HepG2 (cell line): ENCODE measurements around the gene PTPN2. TPM values are rescaled to one million over a fixed set of nuclear protein-coding genes. Genes with fewer than 3 reads are reported as not detected.

Experiments
- ATF1 ChIP-seq: IDR thresholded peaks from 2 replicates; pipeline ENCODE4 v1.6.1; 2016; ENCODE audit warnings: mild to moderate bottlenecking, control low read depth
- CBFB ChIP-seq: sonication (generic); formaldehyde crosslinking; IDR thresholded peaks from 2 replicates; pipeline ENCODE4 v1.4.0; 2020; ENCODE audit warnings: missing genetic modification reagents
- HDAC6 ChIP-seq: fragments of 200-600 bp; sonication (generic); IDR thresholded peaks from 2 replicates; pipeline ENCODE4 v1.7.0; 2017; ENCODE audit warnings: mild to moderate bottlenecking, antibody characterized with exemption, low read length, low read depth
- JUN ChIP-seq: sonication (generic); formaldehyde crosslinking; IDR thresholded peaks from 2 replicates; pipeline ENCODE4 v1.4.0; 2020; ENCODE audit warnings: mild to moderate bottlenecking, missing genetic modification reagents
- KMT2B ChIP-seq: IDR thresholded peaks from 2 replicates; pipeline ENCODE4 v1.6.1; 2016; ENCODE audit warnings: missing genetic modification reagents, missing compliant biosample characterization
- MYC ChIP-seq: sonication (generic); formaldehyde crosslinking; IDR thresholded peaks from 2 replicates; pipeline ENCODE4 v1.9.0; 2021; ENCODE audit warnings: missing genetic modification reagents, borderline replicate concordance
- MYNN ChIP-seq: sonication (generic); formaldehyde crosslinking; IDR thresholded peaks from 2 replicates; pipeline ENCODE4 v1.4.0; 2020; ENCODE audit warnings: mild to moderate bottlenecking, low read depth, missing genetic modification reagents
- RORA ChIP-seq: sonication (generic); formaldehyde crosslinking; IDR thresholded peaks from 2 replicates; pipeline ENCODE4 v1.5.0; 2020; ENCODE audit warnings: mild to moderate bottlenecking, missing genetic modification reagents, moderate library complexity
- SMAD3 ChIP-seq: sonication (generic); formaldehyde crosslinking; IDR thresholded peaks from 2 replicates; pipeline ENCODE4 v1.4.0; 2020; ENCODE audit warnings: missing genetic modification reagents
- SSRP1 ChIP-seq: IDR thresholded peaks from 2 replicates; pipeline ENCODE4 v1.6.1; 2016; ENCODE audit warnings: control low read depth
- ZFP41 ChIP-seq: sonication (generic); formaldehyde crosslinking; IDR thresholded peaks from 2 replicates; pipeline ENCODE4 v1.4.0; 2020; ENCODE audit warnings: mild to moderate bottlenecking, missing genetic modification reagents, borderline replicate concordance
- ZFP62 ChIP-seq: sonication (generic); formaldehyde crosslinking; IDR thresholded peaks from 2 replicates; pipeline ENCODE4 v1.4.0; 2020; ENCODE audit warnings: missing genetic modification reagents
- ZNF253 ChIP-seq: sonication (generic); formaldehyde crosslinking; IDR thresholded peaks from 2 replicates; pipeline ENCODE4 v1.8.0; 2022; ENCODE audit warnings: mild to moderate bottlenecking, missing genetic modification reagents, borderline replicate concordance
- ZNF333 ChIP-seq: sonication (generic); formaldehyde crosslinking; IDR thresholded peaks from 2 replicates; pipeline ENCODE4 v1.4.0; 2020; ENCODE audit warnings: mild to moderate bottlenecking, missing genetic modification reagents, borderline replicate concordance
- ZNF337 ChIP-seq: sonication (generic); formaldehyde crosslinking; IDR thresholded peaks from 2 replicates; pipeline ENCODE4 v1.5.1; 2020; ENCODE audit warnings: missing genetic modification reagents, low read depth, mild to moderate bottlenecking, borderline replicate concordance
- ZNF441 ChIP-seq: sonication (generic); formaldehyde crosslinking; IDR thresholded peaks from 2 replicates; pipeline ENCODE4 v1.7.0; 2021; ENCODE audit warnings: missing genetic modification reagents, borderline replicate concordance
- ZNF674 ChIP-seq: sonication (generic); formaldehyde crosslinking; IDR thresholded peaks from 2 replicates; pipeline ENCODE4 v1.5.0; 2020; ENCODE audit warnings: low read depth, mild to moderate bottlenecking, missing genetic modification reagents
- ZSCAN30 ChIP-seq: sonication (generic); formaldehyde crosslinking; IDR thresholded peaks from 2 replicates; pipeline ENCODE4 v1.5.0; 2020; ENCODE audit warnings: mild to moderate bottlenecking, missing genetic modification reagents
- ZSCAN9 ChIP-seq: IDR thresholded peaks from 2 replicates; pipeline ENCODE4 v1.6.1; 2016; ENCODE audit warnings: borderline replicate concordance
- polyA plus RNA-seq, 8 experiments: library from polyadenylated mRNA; depleted of rRNA in 3 of 8; stranded (reverse) in 7 of 8; unstranded in 1 of 8; fragments of >200 nt; fragmentation: Illumina TruSeq in 4 of 8; extraction: Trizol in 4 of 8; gene quantifications; 2 replicates each; pipeline versions ENCODE4 v1.2.1 to v1.2.3, GENCODE V29; 2011 to 2016; ENCODE audit warnings: low read depth in 4 of 8, missing spikeins in 1 of 8, mixed read lengths in 1 of 8; ENCODE audit not compliant: insufficient read depth in 1 of 8
- total RNA-seq, 5 experiments: library from RNA; depleted of rRNA; stranded (reverse); fragments of >200 nt; fragmentation: Illumina TruSeq; extraction: Trizol; gene quantifications; 2 replicates each; pipeline ENCODE4 v1.2.3, GENCODE V29; 2016; ENCODE audit warnings: low read depth in 1 of 5
- TF ChIP-seq, protein P1 (sequence below): IDR thresholded peaks from 2 replicates; pipeline ENCODE4 v1.6.1; 2012; ENCODE audit warnings: low read depth, low read length, improper control_type of control experiment
- TF ChIP-seq, protein P2 (sequence below): IDR thresholded peaks from 2 replicates; pipeline ENCODE4 v1.6.1; 2016; ENCODE audit warnings: low read depth
- TF ChIP-seq, protein P3 (sequence below): sonication (generic); formaldehyde crosslinking; conservative IDR thresholded peaks from 2 replicates; pipeline ENCODE4 v1.4.0; 2020; ENCODE audit warnings: missing genetic modification reagents
- TF ChIP-seq, protein P4 (sequence below): sonication (generic); formaldehyde crosslinking; IDR thresholded peaks from 2 replicates; pipeline ENCODE4 v1.5.0; 2020; ENCODE audit warnings: missing genetic modification reagents, mild to moderate bottlenecking, borderline replicate concordance
- TF ChIP-seq, protein P5 (sequence below): sonication (generic); formaldehyde crosslinking; IDR thresholded peaks from 2 replicates; pipeline ENCODE4 v1.4.0; 2020; ENCODE audit warnings: low read depth, mild to moderate bottlenecking, missing genetic modification reagents

The PTPN2 gene
- total and polyA plus RNA-seq, 2 of the 13 experiments (the other 11 are each of a cell fraction or from before 2014, with no cell fraction given) = 24.9 to 41.5 TPM

DNA sequence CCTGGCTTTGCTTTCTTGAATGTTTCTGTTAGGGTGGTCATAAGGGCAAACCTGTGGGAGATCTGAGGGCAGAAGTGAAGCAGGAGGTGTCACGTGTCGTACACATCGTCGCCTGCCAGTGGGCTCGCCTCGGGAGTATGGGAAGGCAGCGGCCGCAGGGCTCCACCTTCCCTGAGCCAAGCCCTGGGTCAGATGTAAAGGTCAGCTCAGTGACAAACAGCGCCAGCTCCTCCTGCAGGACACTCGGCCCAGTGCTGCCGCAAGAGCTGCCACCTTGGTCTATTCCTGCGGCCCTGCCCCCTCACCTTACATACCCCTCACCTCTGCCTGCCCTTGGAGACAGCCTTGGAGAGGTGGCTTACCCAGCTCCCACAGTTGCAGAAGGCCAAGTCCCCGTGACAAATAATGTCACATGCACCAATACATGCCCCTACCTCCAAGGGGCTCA lies 117.0 kb downstream of the PTPN2 start (continued):
- TF ChIP-seq, protein P1, sequence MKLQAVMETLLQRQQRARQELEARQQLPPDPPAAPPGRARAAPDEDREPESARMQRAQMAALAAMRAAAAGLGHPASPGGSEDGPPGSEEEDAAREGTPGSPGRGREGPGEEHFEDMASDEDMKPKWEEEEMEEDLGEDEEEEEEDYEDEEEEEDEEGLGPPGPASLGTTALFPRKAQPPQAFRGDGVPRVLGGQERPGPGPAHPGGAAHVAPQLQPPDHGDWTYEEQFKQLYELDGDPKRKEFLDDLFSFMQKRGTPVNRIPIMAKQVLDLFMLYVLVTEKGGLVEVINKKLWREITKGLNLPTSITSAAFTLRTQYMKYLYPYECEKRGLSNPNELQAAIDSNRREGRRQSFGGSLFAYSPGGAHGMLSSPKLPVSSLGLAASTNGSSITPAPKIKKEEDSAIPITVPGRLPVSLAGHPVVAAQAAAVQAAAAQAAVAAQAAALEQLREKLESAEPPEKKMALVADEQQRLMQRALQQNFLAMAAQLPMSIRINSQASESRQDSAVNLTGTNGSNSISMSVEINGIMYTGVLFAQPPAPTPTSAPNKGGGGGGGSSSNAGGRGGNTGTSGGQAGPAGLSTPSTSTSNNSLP = no peak
- TF ChIP-seq MYC (CRISPR knock-in tag) = no peak
- no peak for TF ChIP-seq ATF1 (CRISPR knock-in tag)
- 0 out of 2 replicates have a peak, but pooled peaks have one; percentile 60 for TF ChIP-seq ZNF337
- TF ChIP-seq ZFP41 (CRISPR knock-in tag) = 0 out of 2 replicates have a peak, but pooled peaks have one; percentile 41
- TF ChIP-seq ZFP62 (CRISPR knock-in tag) = no peak
- TF ChIP-seq MYNN = no peak
- 0 out of 2 replicates have a peak, but pooled peaks have one; percentile 34 for TF ChIP-seq CBFB
- no peak for TF ChIP-seq KMT2B (CRISPR knock-in tag)
- TF ChIP-seq, protein P2, sequence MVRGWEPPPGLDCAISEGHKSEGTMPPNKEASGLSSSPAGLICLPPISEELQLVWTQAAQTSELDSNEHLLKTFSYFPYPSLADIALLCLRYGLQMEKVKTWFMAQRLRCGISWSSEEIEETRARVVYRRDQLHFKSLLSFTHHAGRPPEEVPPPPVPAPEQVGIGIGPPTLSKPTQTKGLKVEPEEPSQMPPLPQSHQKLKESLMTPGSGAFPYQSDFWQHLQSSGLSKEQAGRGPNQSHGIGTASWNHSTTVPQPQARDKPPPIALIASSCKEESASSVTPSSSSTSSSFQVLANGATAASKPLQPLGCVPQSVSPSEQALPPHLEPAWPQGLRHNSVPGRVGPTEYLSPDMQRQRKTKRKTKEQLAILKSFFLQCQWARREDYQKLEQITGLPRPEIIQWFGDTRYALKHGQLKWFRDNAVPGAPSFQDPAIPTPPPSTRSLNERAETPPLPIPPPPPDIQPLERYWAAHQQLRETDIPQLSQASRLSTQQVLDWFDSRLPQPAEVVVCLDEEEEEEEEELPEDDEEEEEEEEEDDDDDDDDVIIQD (CRISPR knock-in tag) = peak; percentile 66
- TF ChIP-seq RORA (CRISPR knock-in tag) = no peak
- TF ChIP-seq HDAC6 = no peak
- no peak for TF ChIP-seq ZNF333 (CRISPR knock-in tag)
- TF ChIP-seq ZSCAN9 (CRISPR knock-in tag) = no peak
- TF ChIP-seq SSRP1 (CRISPR knock-in tag) = no peak
- peak; percentile 44; the same call in 1 of the 2 replicates for TF ChIP-seq ZNF441 (CRISPR knock-in tag)
- TF ChIP-seq, protein P3, sequence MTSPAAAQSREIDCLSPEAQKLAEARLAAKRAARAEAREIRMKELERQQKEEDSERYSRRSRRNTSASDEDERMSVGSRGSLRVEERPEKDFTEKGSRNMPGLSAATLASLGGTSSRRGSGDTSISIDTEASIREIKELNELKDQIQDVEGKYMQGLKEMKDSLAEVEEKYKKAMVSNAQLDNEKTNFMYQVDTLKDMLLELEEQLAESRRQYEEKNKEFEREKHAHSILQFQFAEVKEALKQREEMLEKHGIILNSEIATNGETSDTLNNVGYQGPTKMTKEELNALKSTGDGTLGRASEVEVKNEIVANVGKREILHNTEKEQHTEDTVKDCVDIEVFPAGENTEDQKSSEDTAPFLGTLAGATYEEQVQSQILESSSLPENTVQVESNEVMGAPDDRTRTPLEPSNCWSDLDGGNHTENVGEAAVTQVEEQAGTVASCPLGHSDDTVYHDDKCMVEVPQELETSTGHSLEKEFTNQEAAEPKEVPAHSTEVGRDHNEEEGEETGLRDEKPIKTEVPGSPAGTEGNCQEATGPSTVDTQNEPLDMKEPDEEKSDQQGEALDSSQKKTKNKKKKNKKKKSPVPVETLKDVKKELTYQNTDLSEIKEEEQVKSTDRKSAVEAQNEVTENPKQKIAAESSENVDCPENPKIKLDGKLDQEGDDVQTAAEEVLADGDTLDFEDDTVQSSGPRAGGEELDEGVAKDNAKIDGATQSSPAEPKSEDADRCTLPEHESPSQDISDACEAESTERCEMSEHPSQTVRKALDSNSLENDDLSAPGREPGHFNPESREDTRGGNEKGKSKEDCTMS (CRISPR knock-in tag) = no peak
- no peak for TF ChIP-seq ZNF253 (CRISPR knock-in tag)
- TF ChIP-seq ZNF674 (CRISPR knock-in tag) = no peak
- TF ChIP-seq, protein P4, sequence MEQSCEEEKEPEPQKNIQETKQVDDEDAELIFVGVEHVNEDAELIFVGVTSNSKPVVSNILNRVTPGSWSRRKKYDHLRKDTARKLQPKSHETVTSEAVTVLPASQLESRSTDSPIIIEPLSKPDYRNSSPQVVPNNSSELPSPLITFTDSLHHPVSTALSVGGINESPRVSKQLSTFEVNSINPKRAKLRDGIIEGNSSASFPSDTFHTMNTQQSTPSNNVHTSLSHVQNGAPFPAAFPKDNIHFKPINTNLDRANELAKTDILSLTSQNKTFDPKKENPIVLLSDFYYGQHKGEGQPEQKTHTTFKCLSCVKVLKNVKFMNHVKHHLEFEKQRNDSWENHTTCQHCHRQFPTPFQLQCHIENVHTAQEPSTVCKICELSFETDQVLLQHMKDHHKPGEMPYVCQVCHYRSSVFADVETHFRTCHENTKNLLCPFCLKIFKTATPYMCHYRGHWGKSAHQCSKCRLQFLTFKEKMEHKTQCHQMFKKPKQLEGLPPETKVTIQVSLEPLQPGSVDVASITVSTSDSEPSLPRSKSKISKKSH = no peak
- TF ChIP-seq JUN (CRISPR knock-in tag) = no peak
- no peak for TF ChIP-seq SMAD3
- TF ChIP-seq, protein P5, sequence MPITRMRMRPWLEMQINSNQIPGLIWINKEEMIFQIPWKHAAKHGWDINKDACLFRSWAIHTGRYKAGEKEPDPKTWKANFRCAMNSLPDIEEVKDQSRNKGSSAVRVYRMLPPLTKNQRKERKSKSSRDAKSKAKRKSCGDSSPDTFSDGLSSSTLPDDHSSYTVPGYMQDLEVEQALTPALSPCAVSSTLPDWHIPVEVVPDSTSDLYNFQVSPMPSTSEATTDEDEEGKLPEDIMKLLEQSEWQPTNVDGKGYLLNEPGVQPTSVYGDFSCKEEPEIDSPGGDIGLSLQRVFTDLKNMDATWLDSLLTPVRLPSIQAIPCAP (CRISPR knock-in tag) = no peak
- TF ChIP-seq ZSCAN30 = no peak
